ENCODE data around the gene RPEL1.

GRCh38 chr10:103199488-103199887 is 46.2 kb upstream of the RPEL1 start:
- TF ChIP-seq GATA3 (IDR thresholded peaks at IDR 0.05; ENCODE audit: low read depth, low read length) (no peak), GATA2 (IDR thresholded peaks at IDR 0.05; ENCODE audit: low read depth, low read length) (no peak)

Data from SH-SY5Y (cell line).